K562 (cell line): ENCODE measurements around the gene THAP5. TPM values are rescaled to one million over a fixed set of nuclear protein-coding genes. Genes with fewer than 3 reads are reported as not detected.

Source experiments
- ARNT ChIP-seq, 2 experiments: fragments of 450-650 bp; IDR thresholded peaks; 2 replicates each; pipeline ENCODE4 v1.6.1; 2016; ENCODE audit warnings: mild to moderate bottlenecking in 1 of 2
- C11orf30 ChIP-seq: fragments of 450-650 bp; IDR thresholded peaks from 2 replicates; pipeline ENCODE4 v1.6.1; 2016; ENCODE audit warnings: low read depth, mild to moderate bottlenecking
- CEBPB ChIP-seq: fragments of 450-650 bp; IDR thresholded peaks from 2 replicates; pipeline ENCODE4 v1.6.1; 2016; ENCODE audit warnings: missing genetic modification characterization, missing compliant biosample characterization
- CEBPG ChIP-seq, 3 experiments: fragments of 200-800 bp in 1 of 3; sonication (Bioruptor generic) in 1 of 3; sonication (generic) in 1 of 3; formaldehyde crosslinking in 1 of 3; IDR thresholded peaks in 2 of 3; conservative IDR thresholded peaks in 1 of 3; 2 replicates each; pipeline versions ENCODE4 v1.6.1 to v1.8.0; 2016 to 2022; ENCODE audit warnings: missing compliant biosample characterization in 2 of 3, missing genetic modification characterization in 2 of 3, mild to moderate bottlenecking in 1 of 3, missing genetic modification reagents in 1 of 3
- DIDO1 ChIP-seq: fragments of 450-650 bp; IDR thresholded peaks from 2 replicates; pipeline ENCODE4 v1.6.1; 2016; ENCODE audit warnings: low read depth, missing biosample characterization, missing genetic modification characterization
- GTF2F1 ChIP-seq: IDR thresholded peaks from 2 replicates; pipeline ENCODE4 v1.6.1; 2011; ENCODE audit warnings: low read depth, low read length, improper control_type of control experiment
- SMAD3 ChIP-seq: fragments of 450-650 bp; formaldehyde crosslinking; conservative IDR thresholded peaks from 2 replicates; pipeline ENCODE4 v1.4.0; 2020; ENCODE audit warnings: mild to moderate bottlenecking
- SP2 ChIP-seq: IDR thresholded peaks from 2 replicates; pipeline ENCODE4 v1.6.1; 2011; ENCODE audit warnings: mild to moderate bottlenecking, low read depth, low read length, moderate library complexity; ENCODE audit not compliant: poor library complexity, severe bottlenecking; ENCODE audit errors: extremely low read depth
- SREBF1 ChIP-seq: fragments of 150-350 bp; IDR thresholded peaks from 2 replicates; pipeline ENCODE4 v1.6.1; 2014; ENCODE audit warnings: antibody characterized with exemption, low read depth, low read length, borderline replicate concordance
- TAF9B ChIP-seq: fragments of 450-650 bp; IDR thresholded peaks from 2 replicates; pipeline ENCODE4 v1.6.1; 2018; ENCODE audit warnings: mild to moderate bottlenecking; ENCODE audit not compliant: partially characterized antibody
- ZNF609 ChIP-seq: sonication (generic); formaldehyde crosslinking; IDR thresholded peaks from 2 replicates; pipeline ENCODE4 v1.8.1; 2023; ENCODE audit warnings: missing genetic modification reagents, mild to moderate bottlenecking, borderline replicate concordance
- polyA plus RNA-seq, 8 experiments: library from polyadenylated mRNA; depleted of rRNA in 4 of 8; stranded (reverse) in 5 of 8; unstranded in 3 of 8; fragments of >200 nt; fragmentation: Nextera tagmentation in 2 of 8; fragmentation: Illumina TruSeq in 1 of 8; extraction: Ambion mirVana in 2 of 8; extraction: Trizol in 1 of 8; gene quantifications; 2 replicates each; pipeline versions ENCODE4 v1.2.1 to v1.2.3, GENCODE V29; 2011 to 2014; ENCODE audit warnings: inconsistent platforms in 1 of 8, missing spikeins in 1 of 8
- total RNA-seq, 7 experiments: library from RNA; depleted of rRNA in 6 of 7; stranded (reverse); fragments of >200 nt in 6 of 7; fragmentation: Illumina TruSeq in 2 of 7; extraction: Trizol in 2 of 7; gene quantifications; 2 replicates each; pipeline versions ENCODE4 v1.2.1 to v1.2.3, GENCODE V29; 2011 to 2021; ENCODE audit warnings: low replicate concordance in 1 of 7
- TF ChIP-seq, protein P1 (sequence below): fragments of 450-650 bp; formaldehyde crosslinking; IDR thresholded peaks from 2 replicates; pipeline ENCODE4 v1.4.0; 2020; ENCODE audit warnings: mild to moderate bottlenecking
- TF ChIP-seq, protein P2 (sequence below), 2 experiments: IDR thresholded peaks; 2 replicates each; pipeline ENCODE4 v1.6.1; 2011; ENCODE audit warnings: borderline replicate concordance in 1 of 2, control low read depth in 1 of 2, low read depth in 1 of 2, low read length in 1 of 2, mild to moderate bottlenecking in 1 of 2, mixed read lengths in 1 of 2, moderate library complexity in 1 of 2; ENCODE audit not compliant: insufficient read depth in 1 of 2, insufficient read length in 1 of 2, poor library complexity in 1 of 2, severe bottlenecking in 1 of 2; ENCODE audit errors: extremely low read depth in 1 of 2

The THAP5 gene
- total and polyA plus RNA-seq, 9 of the 15 experiments (the other 6 are each of a cell fraction or from before 2014, with no cell fraction given): 16.5 to 58.1 (median 28.2) TPM

DNA sequence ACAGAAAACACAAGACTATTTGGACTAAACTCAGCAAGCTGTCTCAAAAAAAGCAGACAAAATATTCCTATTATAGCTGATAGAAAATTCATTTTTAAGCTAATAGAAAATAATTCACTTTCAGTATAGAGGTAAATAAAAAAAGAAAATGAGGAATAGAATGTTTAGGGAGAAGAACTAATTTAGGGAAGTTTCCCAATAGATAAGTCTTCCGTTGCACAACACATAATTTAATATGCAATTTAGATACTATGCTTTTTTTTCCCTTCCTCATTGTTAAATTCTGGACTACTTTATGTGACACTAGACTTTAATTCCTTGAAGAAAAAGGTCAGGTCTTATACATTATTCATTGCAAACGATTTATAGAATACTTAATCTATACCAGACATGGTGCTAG lies 53.9 kb downstream of the THAP5 start (continued):
- TF ChIP-seq GTF2F1: no peak
- peak; percentile 2 for TF ChIP-seq TAF9B
- TF ChIP-seq, protein P1, sequence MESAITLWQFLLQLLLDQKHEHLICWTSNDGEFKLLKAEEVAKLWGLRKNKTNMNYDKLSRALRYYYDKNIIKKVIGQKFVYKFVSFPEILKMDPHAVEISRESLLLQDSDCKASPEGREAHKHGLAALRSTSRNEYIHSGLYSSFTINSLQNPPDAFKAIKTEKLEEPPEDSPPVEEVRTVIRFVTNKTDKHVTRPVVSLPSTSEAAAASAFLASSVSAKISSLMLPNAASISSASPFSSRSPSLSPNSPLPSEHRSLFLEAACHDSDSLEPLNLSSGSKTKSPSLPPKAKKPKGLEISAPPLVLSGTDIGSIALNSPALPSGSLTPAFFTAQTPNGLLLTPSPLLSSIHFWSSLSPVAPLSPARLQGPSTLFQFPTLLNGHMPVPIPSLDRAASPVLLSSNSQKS (CRISPR knock-in tag): no peak
- no peak for TF ChIP-seq SP2
- no peak for TF ChIP-seq CEBPG (CRISPR knock-in tag; IDR thresholded peaks at IDR 0.05)
- TF ChIP-seq CEBPG (tag; conservative IDR thresholded peaks at IDR 0.05 in 1 of 2, IDR thresholded peaks at IDR 0.05 in 1 of 2): peak in 1 of 2 experiments; percentile 19; a peak in 1 of 4 replicates
- TF ChIP-seq CEBPB: peak; percentile 57
- TF ChIP-seq, protein P2, sequence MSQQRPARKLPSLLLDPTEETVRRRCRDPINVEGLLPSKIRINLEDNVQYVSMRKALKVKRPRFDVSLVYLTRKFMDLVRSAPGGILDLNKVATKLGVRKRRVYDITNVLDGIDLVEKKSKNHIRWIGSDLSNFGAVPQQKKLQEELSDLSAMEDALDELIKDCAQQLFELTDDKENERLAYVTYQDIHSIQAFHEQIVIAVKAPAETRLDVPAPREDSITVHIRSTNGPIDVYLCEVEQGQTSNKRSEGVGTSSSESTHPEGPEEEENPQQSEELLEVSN (IDR thresholded peaks at IDR 0.05; ENCODE audit: borderline replicate concordance in 1 of 2, extremely low read depth in 1 of 2, insufficient read depth in 1 of 2, insufficient read length in 1 of 2, low read depth in 1 of 2, low read length in 1 of 2, poor library complexity in 1 of 2, severe bottlenecking in 1 of 2): no peak
- TF ChIP-seq SMAD3 (CRISPR knock-in tag): no peak
- TF ChIP-seq SREBF1: no peak
- TF ChIP-seq ZNF609: no peak
- TF ChIP-seq DIDO1 (tag): no peak
- TF ChIP-seq C11orf30: no peak
- no peak for TF ChIP-seq ARNT (IDR thresholded peaks at IDR 0.05)
